NCI-H774 (cell line): ENCODE results near the gene MLANA.

Experiments
- DNase-seq: peaks from one replicate; lab custom pipeline; 2025; lab: John Stamatoyannopoulos, UW

Gene MLANA

GRCh38 chr9:5902377-5902776, 11.7 kb downstream of the MLANA start:
- no peak for DNase-seq

GRCh38 chr9:5908918-5909317, 18.2 kb downstream of the MLANA start:
- DNase-seq: no peak

GRCh38 chr9:5909976-5910375, 19.3 kb downstream of the MLANA start:
- no peak for DNase-seq

- DNase-seq: no peak
These were observed 19.8 kb downstream of the MLANA start for GRCh38 chr9:5910413-5911057.

GRCh38 chr9:5915438-5915837, 24.7 kb downstream of the MLANA start:
- DNase-seq: no peak

- DNase-seq: no peak
These were observed 26.6 kb downstream of the MLANA start for GRCh38 chr9:5917273-5917672.

GRCh38 chr9:5917888-5918287, 27.2 kb downstream of the MLANA start:
- no peak for DNase-seq

GRCh38 chr9:5918460-5918859, 27.8 kb downstream of the MLANA start:
- DNase-seq: no peak

GRCh38 chr9:5920860-5921328, 30.2 kb downstream of the MLANA start:
- DNase-seq: no peak

- DNase-seq: no peak
These were observed 31.5 kb downstream of the MLANA start for GRCh38 chr9:5922192-5922591.

- no peak for DNase-seq
These were observed 41.0 kb downstream of the MLANA start for GRCh38 chr9:5931657-5932056.

- DNase-seq: no peak
These were observed 47.8 kb downstream of the MLANA start for GRCh38 chr9:5938449-5938848.

GRCh38 chr9:5939530-5939929, 48.8 kb downstream of the MLANA start:
- DNase-seq: no peak

GRCh38 chr9:5941214-5941613, 50.5 kb downstream of the MLANA start:
- DNase-seq: no peak

GRCh38 chr9:5945112-5945511, 54.4 kb downstream of the MLANA start:
- DNase-seq: no peak

- DNase-seq: peak; percentile 25
These were observed 57.2 kb downstream of the MLANA start for GRCh38 chr9:5947912-5948311.

GRCh38 chr9:5949103-5949699, 58.5 kb downstream of the MLANA start:
- DNase-seq: peak; percentile 46

GRCh38 chr9:5950261-5950660, 59.6 kb downstream of the MLANA start:
- no peak for DNase-seq

- no peak for DNase-seq
These were observed 61.1 kb downstream of the MLANA start for GRCh38 chr9:5951686-5952211.

- DNase-seq: peak; percentile 37
These were observed 63.3 kb downstream of the MLANA start for GRCh38 chr9:5953743-5954707.

GRCh38 chr9:5957166-5957565, 66.5 kb downstream of the MLANA start:
- DNase-seq: no peak

- no peak for DNase-seq
These were observed 67.6 kb downstream of the MLANA start for GRCh38 chr9:5958273-5958672.
